Stimulated activated CD4-positive, alpha-beta T cell treated with anti-CD3 and anti-CD28 coated beads, Interleukin-2, amount 100 ng/mL, for 24 hours (primary cell): ENCODE results near the gene ZNF8.

Experiments used
- DNase-seq, 2 donors: peaks; one replicate each; pipeline ENCODE4 v3.0.0-alpha.2; 2020

ZNF8 gene

GRCh38 chr19:58300620-58301019, 21.9 kb downstream of the ZNF8 start:
- no peak for DNase-seq

GRCh38 chr19:58304255-58304654, 25.5 kb downstream of the ZNF8 start:
- no peak for DNase-seq

- DNase-seq = no peak
Measured at GRCh38 chr19:58304748-58305064, 26.0 kb downstream of the ZNF8 start.

GRCh38 chr19:58305065-58305931, 26.5 kb downstream of the ZNF8 start, which contains the start of gene ERVK3-1:
Gene ERVK3-1, plus strand, starts transcription at chr19:58305377. Its CDS starts 6,792 bp downstream, at chr19:58312169.
- peak; percentile 93 to 94 for DNase-seq

- no peak for DNase-seq
Measured at GRCh38 chr19:58305932-58306323, 27.2 kb downstream of the ZNF8 start.

- no peak for DNase-seq
Measured at GRCh38 chr19:58307736-58308135, 29.0 kb downstream of the ZNF8 start.

- peak; percentile 24 to 30 for DNase-seq
Measured at GRCh38 chr19:58310685-58311084, 31.9 kb downstream of the ZNF8 start.

- DNase-seq = no peak
Measured at GRCh38 chr19:58311345-58311865, 32.6 kb downstream of the ZNF8 start.

GRCh38 chr19:58315580-58315979, 36.8 kb downstream of the ZNF8 start:
- DNase-seq = no peak

GRCh38 chr19:58317476-58318072, 38.8 kb downstream of the ZNF8 start:
- DNase-seq = no peak

GRCh38 chr19:58318297-58318696, 39.5 kb downstream of the ZNF8 start:
- no peak for DNase-seq

GRCh38 chr19:58319241-58319640, 40.5 kb downstream of the ZNF8 start:
- DNase-seq = no peak

GRCh38 chr19:58325311-58326022, 46.7 kb downstream of the ZNF8 start:
- DNase-seq = no peak

GRCh38 chr19:58326501-58326913, 47.8 kb downstream of the ZNF8 start:
- DNase-seq = no peak

GRCh38 chr19:58326914-58327726, 48.4 kb downstream of the ZNF8 start, which contains the start of gene ZSCAN22:
Gene ZSCAN22, plus strand, starts transcription at chr19:58326994. Its CDS starts 7,809 bp downstream, at chr19:58334803.
- DNase-seq = peak; percentile 91 to 94

GRCh38 chr19:58328999-58329398, 50.2 kb downstream of the ZNF8 start:
- DNase-seq = no peak

- DNase-seq = no peak
Measured at GRCh38 chr19:58330458-58330857, 51.7 kb downstream of the ZNF8 start.

- no peak for DNase-seq
Measured at GRCh38 chr19:58332697-58333096, 53.9 kb downstream of the ZNF8 start.

- no peak for DNase-seq
Measured at GRCh38 chr19:58334691-58335249, 56.0 kb downstream of the ZNF8 start.

- DNase-seq = no peak
Measured at GRCh38 chr19:58335630-58336029, 56.9 kb downstream of the ZNF8 start.

GRCh38 chr19:58336216-58336615, 57.5 kb downstream of the ZNF8 start:
- DNase-seq = no peak

- no peak for DNase-seq
Measured at GRCh38 chr19:58336820-58337219, 58.1 kb downstream of the ZNF8 start.
